HG03457 (cell line): Measurements from ENCODE around the gene TMEM254.
"Not testable (repeated sequence)": the region's sequence is repeated elsewhere in the genome, so short reads cannot be mapped to it uniquely, and the experiment has no call there.

Experiments used
- ATAC-seq: cut with Tn5 transposase; IDR thresholded peaks from one replicate; pipeline ENCODE4 v1.9.1; 2021; ENCODE audit warnings: moderate number of reproducible peaks; ENCODE audit not compliant: unreplicated experiment

Gene TMEM254

GRCh38 chr10:80072584-80072983 lies 5.9 kb upstream of the TMEM254 start:
- no peak for ATAC-seq

- ATAC-seq: no peak
Measured at GRCh38 chr10:80075781-80076180, 2.7 kb upstream of the TMEM254 start.

- ATAC-seq: no peak
Measured at GRCh38 chr10:80077869-80078447, 507 bp upstream of the TMEM254 start.

- no peak for ATAC-seq
Measured at GRCh38 chr10:80079312-80079719, 851 bp downstream of the TMEM254 start.

GRCh38 chr10:80081026-80081425 lies 2.6 kb downstream of the TMEM254 start:
- no peak for ATAC-seq

GRCh38 chr10:80081801-80082750 lies 3.6 kb downstream of the TMEM254 start:
- no peak for ATAC-seq

- no peak for ATAC-seq
Measured at GRCh38 chr10:80090121-80090520, 11.7 kb downstream of the TMEM254 start.

GRCh38 chr10:80094231-80094630 lies 15.8 kb downstream of the TMEM254 start:
- ATAC-seq: no peak

- ATAC-seq: not testable (repeated sequence)
Measured at GRCh38 chr10:80098272-80098671, 19.8 kb downstream of the TMEM254 start.

GRCh38 chr10:80099295-80099694 lies 20.8 kb downstream of the TMEM254 start:
- ATAC-seq: not testable (repeated sequence)

GRCh38 chr10:80100116-80100515 lies 21.7 kb downstream of the TMEM254 start:
- ATAC-seq: no peak

- ATAC-seq: no peak
Measured at GRCh38 chr10:80100861-80101695, 22.6 kb downstream of the TMEM254 start.

GRCh38 chr10:80104066-80104926 lies 25.8 kb downstream of the TMEM254 start:
- no peak for ATAC-seq

GRCh38 chr10:80108576-80109239 lies 30.2 kb downstream of the TMEM254 start:
- ATAC-seq: no peak

GRCh38 chr10:80110986-80111385 lies 32.5 kb downstream of the TMEM254 start:
- ATAC-seq: no peak

- ATAC-seq: no peak
Measured at GRCh38 chr10:80118669-80119068, 40.2 kb downstream of the TMEM254 start.

- no peak for ATAC-seq
Measured at GRCh38 chr10:80122110-80122710, 43.7 kb downstream of the TMEM254 start.

- ATAC-seq: no peak
Measured at GRCh38 chr10:80122746-80123145, 44.3 kb downstream of the TMEM254 start.

GRCh38 chr10:80126876-80127275 lies 48.4 kb downstream of the TMEM254 start:
- no peak for ATAC-seq
